GM21737 (cell line): ENCODE measurements around the gene IGSF5.
"Not testable (repeated sequence)": the region's sequence is repeated elsewhere in the genome, so short reads cannot be mapped to it uniquely, and the experiment has no call there.

Experiments used
- ATAC-seq: cut with Tn5 transposase; IDR thresholded peaks from one replicate; pipeline ENCODE4 v1.9.1; 2021; ENCODE audit warnings: mild to moderate bottlenecking, moderate library complexity; ENCODE audit not compliant: unreplicated experiment

Gene IGSF5

GRCh38 chr21:39737376-39738000, 7.5 kb upstream of the IGSF5 start:
- ATAC-seq = no peak

- no peak for ATAC-seq
These were observed 6.4 kb upstream of the IGSF5 start for GRCh38 chr21:39738566-39738965.

- not testable (repeated sequence) for ATAC-seq
These were observed 5.5 kb upstream of the IGSF5 start for GRCh38 chr21:39739531-39739930.

GRCh38 chr21:39742561-39742960, 2.4 kb upstream of the IGSF5 start:
- not testable (repeated sequence) for ATAC-seq

- not testable (repeated sequence) for ATAC-seq
These were observed 349 bp downstream of the IGSF5 start for GRCh38 chr21:39745332-39745731.

DNA sequence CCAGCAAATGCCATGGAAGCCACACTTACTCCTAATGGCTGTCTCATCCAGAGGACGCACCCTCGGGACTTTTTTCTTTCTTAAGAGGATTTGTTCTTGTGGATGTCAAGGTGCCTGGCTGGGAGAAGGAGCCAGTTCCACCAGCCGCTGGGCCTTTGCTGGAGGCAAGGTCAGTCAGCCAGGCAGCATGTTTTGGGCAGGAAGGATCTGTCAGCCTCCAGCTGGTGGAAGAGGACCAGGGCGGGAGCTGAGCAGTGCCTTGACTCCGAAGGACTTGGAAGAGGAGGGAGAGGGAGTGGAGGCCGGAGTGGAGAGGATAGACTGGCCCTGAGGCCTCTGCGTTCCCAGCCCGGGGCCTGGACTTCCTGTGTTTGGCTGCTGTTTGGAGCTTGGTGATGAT, 5.7 kb downstream of the IGSF5 start:
- ATAC-seq = no peak

GRCh38 chr21:39754811-39755210, 9.8 kb downstream of the IGSF5 start:
- ATAC-seq = no peak

DNA sequence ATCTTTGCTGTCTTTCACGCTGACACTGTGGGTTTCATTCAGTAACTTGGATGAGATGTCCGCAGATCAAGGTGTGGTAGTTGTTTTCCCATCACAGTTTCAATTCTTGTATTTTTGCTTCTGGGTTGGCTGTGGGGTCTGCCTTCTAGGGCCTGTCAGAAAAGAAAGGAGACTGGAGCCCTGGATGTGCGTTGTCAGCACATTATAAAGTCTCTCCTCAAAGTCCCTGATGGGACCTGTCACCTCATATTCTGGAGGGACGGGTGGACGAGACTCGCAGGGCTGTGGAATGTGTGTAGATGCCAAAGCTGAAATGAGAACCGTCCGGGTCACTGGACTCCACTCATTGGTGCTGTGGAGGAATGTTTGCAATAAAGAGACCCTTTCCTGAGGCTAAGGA, 11.3 kb downstream of the IGSF5 start:
- no peak for ATAC-seq

DNA sequence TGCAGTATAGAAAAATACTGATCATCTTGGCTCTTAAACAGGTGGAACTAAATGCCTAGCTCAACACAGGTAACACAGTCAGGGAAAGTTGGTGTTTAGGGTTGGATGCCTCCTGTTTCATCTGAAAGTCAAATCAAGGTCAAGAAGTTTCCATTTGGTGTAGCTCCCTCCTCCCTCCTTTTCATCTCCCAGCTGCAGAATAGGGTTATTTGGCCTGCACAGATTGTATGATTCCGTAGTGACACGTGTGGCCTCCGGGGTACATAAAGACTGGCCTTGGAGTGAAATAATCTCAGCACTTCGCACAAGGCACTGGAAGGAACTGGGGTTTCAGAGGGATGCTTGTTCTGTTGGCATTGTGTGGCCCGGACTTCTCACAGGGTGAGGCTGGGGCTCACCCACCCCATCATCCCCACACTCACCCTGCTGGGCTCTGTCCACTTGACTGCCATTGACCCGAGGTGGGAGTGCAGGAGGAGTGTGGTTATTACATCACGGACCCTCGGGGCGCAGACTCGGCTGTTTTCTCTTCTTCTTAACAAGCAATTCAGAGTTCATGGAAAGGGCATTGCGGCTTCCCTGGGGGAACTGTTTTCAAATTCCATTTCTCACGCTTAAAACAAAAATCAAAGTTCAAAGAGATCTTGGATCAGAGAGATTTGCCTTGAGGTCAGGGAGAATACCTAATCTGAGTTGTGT, 18.4 kb downstream of the IGSF5 start:
- ATAC-seq = no peak

GRCh38 chr21:39774227-39774626, 29.2 kb downstream of the IGSF5 start:
- no peak for ATAC-seq

DNA sequence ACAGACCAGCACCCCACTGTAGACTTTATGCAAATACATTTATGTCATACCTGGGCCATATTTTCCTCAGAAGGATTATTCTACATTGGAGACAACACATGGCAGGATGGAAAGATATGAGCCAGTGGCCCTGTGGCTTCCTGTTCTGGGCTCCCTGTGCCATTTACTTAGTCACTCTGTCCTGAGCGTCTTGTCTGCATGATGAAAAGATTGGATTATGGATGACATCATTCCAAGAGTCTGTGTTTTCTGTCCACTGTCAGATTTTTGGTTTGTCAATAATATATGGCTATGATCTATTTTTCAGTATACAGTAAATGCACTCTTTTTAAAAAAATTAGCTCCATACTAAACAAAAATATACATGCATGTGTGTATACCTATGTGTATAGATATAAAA, 30.8 kb downstream of the IGSF5 start:
- no peak for ATAC-seq

GRCh38 chr21:39776589-39776988, 31.6 kb downstream of the IGSF5 start:
- ATAC-seq = no peak

DNA sequence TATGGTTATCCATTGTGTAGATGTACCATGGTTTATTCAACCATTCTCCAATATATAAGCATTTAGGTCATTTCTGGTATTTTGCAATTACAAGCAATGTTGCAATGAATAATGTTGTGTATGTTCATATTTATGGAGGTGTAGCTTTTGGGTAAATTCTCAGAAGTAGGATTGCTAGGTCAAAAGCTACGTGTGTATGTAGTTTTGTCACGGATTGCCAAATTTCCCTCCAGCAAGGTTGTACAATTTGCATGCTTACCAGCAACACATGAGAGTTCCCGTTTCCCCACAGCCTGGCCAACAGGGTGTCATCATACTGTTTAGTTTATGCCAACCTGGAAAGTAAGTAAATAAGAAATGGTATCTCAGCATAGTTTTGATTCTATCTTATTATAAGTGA, 36.3 kb downstream of the IGSF5 start:
- ATAC-seq = no peak

- ATAC-seq = no peak
These were observed 43.4 kb downstream of the IGSF5 start for GRCh38 chr21:39788383-39788782.

- no peak for ATAC-seq
These were observed 51.5 kb downstream of the IGSF5 start for GRCh38 chr21:39796466-39796865.

GRCh38 chr21:39799178-39799577, 54.2 kb downstream of the IGSF5 start:
- no peak for ATAC-seq

GRCh38 chr21:39800311-39800710, 55.3 kb downstream of the IGSF5 start:
- ATAC-seq = no peak

- no peak for ATAC-seq
These were observed 57.2 kb downstream of the IGSF5 start for GRCh38 chr21:39802217-39802616.

DNA sequence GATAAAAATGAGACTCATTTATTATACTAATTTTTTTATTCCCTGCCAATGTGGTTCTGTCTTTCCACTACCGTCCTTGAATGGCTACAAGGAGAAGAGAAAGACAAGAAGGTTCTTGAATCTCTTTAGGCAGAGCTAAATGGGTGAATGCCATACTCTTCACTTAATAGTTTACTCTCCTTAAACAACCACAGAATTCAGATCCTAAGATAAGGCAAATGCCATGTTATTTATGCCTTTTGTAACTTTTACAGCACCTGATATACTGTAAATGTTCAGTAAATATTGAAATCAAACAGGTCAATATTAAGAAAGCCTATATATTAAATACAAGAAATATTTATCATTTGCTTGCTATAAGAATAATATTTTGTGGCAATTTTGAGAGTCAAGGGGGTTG, 58.4 kb downstream of the IGSF5 start:
- no peak for ATAC-seq

DNA sequence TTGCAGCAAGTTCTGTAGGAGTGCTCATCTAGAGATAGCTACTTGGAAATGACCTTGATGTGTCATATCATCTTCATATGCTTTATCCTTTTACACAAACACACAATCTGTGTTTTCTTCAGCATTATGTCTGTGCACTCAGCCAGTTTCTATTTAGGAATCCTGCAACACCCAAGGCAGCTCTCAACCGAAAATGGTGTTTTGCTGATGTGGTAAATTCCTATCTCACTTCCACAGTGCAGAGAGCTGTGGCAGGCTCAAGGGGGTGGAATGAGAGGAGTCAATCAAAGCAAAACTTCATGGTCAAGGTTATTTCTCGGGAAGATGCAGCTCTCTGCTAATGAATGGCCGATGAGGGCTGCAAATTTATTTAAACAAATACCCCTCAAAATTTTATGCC, 59.3 kb downstream of the IGSF5 start:
- no peak for ATAC-seq

DNA sequence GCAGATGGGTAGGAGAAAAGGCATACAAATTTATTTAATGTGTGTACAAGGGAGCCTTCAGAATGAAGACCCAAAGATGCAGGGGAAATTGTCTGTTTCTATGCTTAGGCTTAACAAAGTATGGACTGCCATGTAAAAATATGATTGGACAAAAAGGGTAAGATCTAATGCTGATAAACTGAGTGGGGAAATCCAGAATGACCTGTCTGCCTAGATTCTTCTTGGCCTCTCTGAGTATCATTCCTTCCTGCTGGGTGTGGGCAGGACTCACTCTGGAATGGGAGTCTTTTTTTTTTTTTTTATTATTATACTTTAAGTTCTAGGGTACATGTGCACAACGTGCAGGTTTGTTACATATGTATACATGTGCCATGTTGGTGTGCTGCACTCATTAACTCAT, 61.0 kb downstream of the IGSF5 start:
- ATAC-seq = no peak

GRCh38 chr21:39807738-39808137, 62.8 kb downstream of the IGSF5 start:
- no peak for ATAC-seq

DNA sequence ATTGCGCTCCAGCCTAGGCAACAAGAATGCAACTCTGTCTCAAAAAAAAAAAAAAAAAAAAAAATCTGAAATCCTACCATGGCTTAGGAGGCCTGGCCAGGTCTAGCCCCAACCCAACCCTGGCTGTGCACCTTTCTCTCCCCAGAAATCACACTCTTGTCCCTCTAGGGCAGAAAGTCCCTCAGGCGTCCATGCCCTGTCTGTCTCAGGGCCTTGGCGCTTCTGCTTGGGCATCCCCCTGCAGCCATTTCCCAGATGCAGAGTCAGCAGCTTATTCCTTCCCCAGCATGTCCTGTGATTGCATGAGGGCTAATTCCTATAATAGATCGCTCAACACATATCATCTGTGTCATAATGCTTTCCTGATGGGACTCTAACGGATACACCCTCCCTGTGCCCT, 65.0 kb downstream of the IGSF5 start:
- no peak for ATAC-seq
